HG03066 (cell line): Measurements from ENCODE around the gene COL9A3.

ENCODE experiments used
- ATAC-seq: cut with Tn5 transposase; IDR thresholded peaks from one replicate; pipeline ENCODE4 v1.9.1; 2021; ENCODE audit warnings: low read depth; ENCODE audit not compliant: unreplicated experiment

Gene COL9A3

GRCh38 chr20:62778601-62779416 is 38.0 kb upstream of the COL9A3 start:
- ATAC-seq: no peak

GRCh38 chr20:62779417-62779685 is 37.5 kb upstream of the COL9A3 start:
- ATAC-seq: no peak

GRCh38 chr20:62780204-62780603 is 36.6 kb upstream of the COL9A3 start:
- no peak for ATAC-seq

- ATAC-seq: no peak
Measured at GRCh38 chr20:62780696-62781095, 36.2 kb upstream of the COL9A3 start.

- no peak for ATAC-seq
Measured at GRCh38 chr20:62782149-62782892, 34.5 kb upstream of the COL9A3 start.

GRCh38 chr20:62782893-62783278 is 34.0 kb upstream of the COL9A3 start:
- ATAC-seq: no peak

GRCh38 chr20:62784497-62784896 is 32.4 kb upstream of the COL9A3 start:
- ATAC-seq: no peak

GRCh38 chr20:62785393-62785792 is 31.5 kb upstream of the COL9A3 start:
- no peak for ATAC-seq

- no peak for ATAC-seq
Measured at GRCh38 chr20:62786157-62786556, 30.7 kb upstream of the COL9A3 start.

- ATAC-seq: no peak
Measured at GRCh38 chr20:62787321-62787720, 29.5 kb upstream of the COL9A3 start.

- no peak for ATAC-seq
Measured at GRCh38 chr20:62787866-62788265, 29.0 kb upstream of the COL9A3 start.

- ATAC-seq: no peak
Measured at GRCh38 chr20:62788607-62789006, 28.2 kb upstream of the COL9A3 start.

- no peak for ATAC-seq
Measured at GRCh38 chr20:62790075-62790474, 26.8 kb upstream of the COL9A3 start.

GRCh38 chr20:62791301-62792181 is 25.3 kb upstream of the COL9A3 start:
- ATAC-seq: no peak

GRCh38 chr20:62792182-62792939 is 24.5 kb upstream of the COL9A3 start:
- ATAC-seq: no peak

- no peak for ATAC-seq
Measured at GRCh38 chr20:62792940-62793756, 23.7 kb upstream of the COL9A3 start.

- ATAC-seq: no peak
Measured at GRCh38 chr20:62793757-62794006, 23.2 kb upstream of the COL9A3 start.

GRCh38 chr20:62794007-62794724 is 22.7 kb upstream of the COL9A3 start:
- ATAC-seq: peak; percentile 70

GRCh38 chr20:62795023-62795761 is 21.7 kb upstream of the COL9A3 start:
- no peak for ATAC-seq
